ENCODE data around the gene CSNK2B. TPM values are rescaled to one million over a fixed set of nuclear protein-coding genes. Genes with fewer than 3 reads are reported as not detected.

CSNK2B gene
- total and polyA plus RNA-seq, 9 of the 15 experiments (the other 6 are each of a cell fraction or from before 2014, with no cell fraction given) = 120 to 1,126 (median 529) TPM

- peak; percentile 39; the same call in 1 of the 2 replicates for TF ChIP-seq NKRF (IDR thresholded peaks at IDR 0.05; ENCODE audit: borderline replicate concordance)
- no peak for TF ChIP-seq MCM5 (IDR thresholded peaks at IDR 0.05; ENCODE audit: low read depth)
- TF ChIP-seq KLF6 (CRISPR knock-in tag; IDR thresholded peaks at IDR 0.05; ENCODE audit: borderline replicate concordance) = peak; percentile 59
- peak; percentile 87 for TF ChIP-seq MXI1 (IDR thresholded peaks at IDR 0.05; ENCODE audit: low read depth, low read length)
- TF ChIP-seq VEZF1 (CRISPR knock-in tag; IDR thresholded peaks at IDR 0.05) = no peak
- TF ChIP-seq ZBTB1 (CRISPR knock-in tag; IDR thresholded peaks at IDR 0.05; ENCODE audit: borderline replicate concordance, low read depth) = peak; percentile 84
- TF ChIP-seq BRD4 (IDR thresholded peaks at IDR 0.05) = peak; percentile 98
- TF ChIP-seq AFF4 (CRISPR knock-in tag; IDR thresholded peaks at IDR 0.05) = peak; percentile 99
- TF ChIP-seq ARID2 (IDR thresholded peaks at IDR 0.05) = no peak
- no peak for TF ChIP-seq CREM (IDR thresholded peaks at IDR 0.05; ENCODE audit: low read depth)
- no peak for TF ChIP-seq RBM39 (optimal IDR thresholded peaks at IDR 0.05; ENCODE audit: low read depth, low read length)
- 0 out of 2 replicates have a peak, but pooled peaks have one; percentile 13 for TF ChIP-seq ZNF121 (CRISPR knock-in tag; conservative IDR thresholded peaks at IDR 0.05)
- TF ChIP-seq PRMT5 (CRISPR knock-in tag; IDR thresholded peaks at IDR 0.05) = no peak
- peak; percentile 32 for TF ChIP-seq BRD9 (IDR thresholded peaks at IDR 0.05; ENCODE audit: low read depth, partially characterized antibody)
- no peak for TF ChIP-seq MCM2 (IDR thresholded peaks at IDR 0.05; ENCODE audit: low read depth)
- TF ChIP-seq LCOR (CRISPR knock-in tag; IDR thresholded peaks at IDR 0.05) = peak; percentile 92
- TF ChIP-seq JUN (IDR thresholded peaks at IDR 0.05; ENCODE audit: borderline replicate concordance, low read depth, low read length) = peak; percentile 48; the same call in 1 of the 2 replicates
- TF ChIP-seq JUN (CRISPR knock-in tag; IDR thresholded peaks at IDR 0.05; ENCODE audit: borderline replicate concordance) = no peak
- peak; percentile 70; the same call in 1 of the 2 replicates for TF ChIP-seq ZBTB26 (CRISPR knock-in tag; IDR thresholded peaks at IDR 0.05)
Observed at GRCh38 chr6:31664790-31665500, 935 bp upstream of the CSNK2B start, which contains the start of gene GPANK1 (continued).
